Iris pigment epithelial cell (primary cell): Measurements from ENCODE around the gene BRI3BP.
"Not testable (repeated sequence)": the region's sequence is repeated elsewhere in the genome, so short reads cannot be mapped to it uniquely, and the experiment has no call there.

ENCODE experiments used
- DNase-seq: peaks from one replicate; pipeline ENCODE4 v3.0.0-alpha.2; 2011; ENCODE audit warnings: low read depth

BRI3BP gene

GRCh38 chr12:125065919-125066570 lies 72.6 kb downstream of the BRI3BP start:
- DNase-seq = no peak

DNA sequence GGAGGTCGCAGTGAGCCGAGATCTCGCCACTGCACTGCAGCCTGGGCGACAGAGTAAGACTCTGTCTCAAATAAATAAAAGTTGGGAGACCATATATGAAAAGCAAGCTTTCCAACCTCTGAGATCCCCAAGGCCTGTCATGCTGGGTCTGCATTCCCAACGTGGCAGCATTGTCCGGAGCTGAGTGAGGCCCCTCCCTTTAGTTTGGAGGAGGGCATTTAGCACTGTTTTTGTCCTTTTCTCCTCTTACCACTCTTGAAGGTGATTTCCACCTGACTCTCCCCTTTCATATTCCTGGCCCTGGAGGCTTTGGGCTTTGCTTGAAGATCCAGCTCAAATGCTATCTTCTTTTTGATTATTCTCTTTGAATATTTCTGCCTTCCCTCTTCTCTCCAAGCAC lies 74.9 kb downstream of the BRI3BP start:
- no peak for DNase-seq

DNA sequence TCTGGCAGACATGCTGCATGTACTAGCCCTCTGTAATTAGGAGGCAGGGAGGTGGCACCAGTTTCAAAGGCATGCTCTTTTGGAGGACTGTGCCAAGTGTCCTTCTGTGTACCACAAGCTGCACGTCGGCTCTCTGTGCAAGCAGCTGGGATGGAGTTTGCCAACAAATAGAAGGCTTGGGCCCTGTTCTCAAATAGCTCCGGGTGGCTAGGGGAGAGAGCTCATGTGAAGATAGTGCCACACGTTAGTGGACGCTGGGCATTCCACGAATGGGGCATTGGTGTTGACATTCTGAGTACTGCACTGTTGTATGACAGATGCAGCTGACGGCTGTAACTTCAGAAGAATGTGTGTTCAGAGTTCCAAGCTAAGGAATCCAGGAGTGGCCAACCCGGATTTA lies 76.2 kb downstream of the BRI3BP start:
- DNase-seq = no peak

DNA sequence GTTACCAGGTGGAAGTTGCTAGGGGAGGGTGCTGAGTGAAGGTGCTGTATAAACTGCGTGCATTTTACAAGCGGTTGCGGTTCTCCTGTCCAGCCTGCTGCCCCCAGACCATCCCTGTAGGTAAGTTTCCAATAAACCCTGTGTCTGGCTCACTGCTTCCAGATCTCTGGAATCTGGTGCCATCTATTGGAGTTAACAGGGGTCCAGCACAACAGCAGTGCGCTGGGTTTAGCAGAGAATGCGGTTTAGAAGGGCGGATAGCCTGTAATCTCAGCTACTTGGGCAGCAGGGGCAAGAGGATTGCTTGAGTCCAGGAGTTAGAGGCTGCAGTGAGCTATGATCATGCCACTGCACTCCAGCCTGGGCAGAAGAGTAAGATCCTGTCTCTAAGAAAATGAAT lies 76.7 kb downstream of the BRI3BP start:
- DNase-seq = no peak

DNA sequence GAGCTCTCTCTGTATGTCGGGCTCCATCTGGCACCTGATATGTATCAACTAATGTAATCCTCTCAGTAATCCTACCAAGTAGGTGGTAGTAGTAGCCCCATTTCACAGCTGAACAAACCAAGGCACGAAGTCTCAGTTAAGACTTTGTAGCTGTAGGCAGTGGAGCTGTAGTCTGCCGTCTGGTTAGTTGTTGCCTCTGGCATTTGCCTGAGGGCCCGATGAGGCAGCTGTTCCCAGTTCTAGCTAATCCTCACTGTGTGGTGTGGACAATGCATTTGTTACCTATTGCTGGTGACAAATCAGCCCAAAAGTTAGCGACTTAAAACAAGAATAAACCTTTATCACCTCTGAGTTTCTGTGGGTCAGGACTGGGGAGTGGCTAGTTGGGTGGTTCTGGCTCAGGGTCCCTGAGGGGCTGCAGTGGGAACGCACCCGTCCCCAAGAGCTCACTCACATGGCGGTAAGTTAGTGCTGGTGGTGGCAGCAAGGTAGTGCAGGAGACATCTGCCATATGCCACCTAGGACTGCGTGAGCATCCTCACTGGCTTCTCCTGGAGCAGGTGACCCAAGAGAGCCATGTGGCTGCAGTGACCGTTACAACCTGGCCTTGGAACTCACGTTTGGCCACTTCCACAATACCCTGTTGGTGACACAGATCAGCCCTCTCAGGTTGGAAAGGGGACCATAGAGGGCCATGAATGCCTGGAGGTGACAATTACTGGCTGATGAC lies 77.4 kb downstream of the BRI3BP start:
- no peak for DNase-seq

DNA sequence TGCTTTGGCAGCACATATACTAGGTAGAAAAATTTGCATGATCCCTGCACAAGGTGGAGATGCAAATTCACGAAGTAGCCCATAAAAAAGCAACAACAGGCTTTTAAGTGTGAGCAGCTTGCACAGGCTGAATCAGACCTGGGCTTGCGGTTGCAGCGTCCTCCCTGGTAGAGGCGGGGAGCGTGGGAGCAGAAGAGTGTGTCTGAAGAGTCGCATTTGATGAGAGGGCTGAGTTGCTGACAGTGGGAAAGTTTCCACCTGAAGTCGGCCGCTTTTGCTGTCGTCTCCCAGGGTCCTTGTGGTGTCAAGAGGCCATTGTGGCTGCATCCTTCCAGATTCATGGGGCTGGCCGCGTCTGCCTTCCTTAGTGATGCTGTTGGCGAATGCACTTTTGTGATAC lies 78.0 kb downstream of the BRI3BP start:
- no peak for DNase-seq

DNA sequence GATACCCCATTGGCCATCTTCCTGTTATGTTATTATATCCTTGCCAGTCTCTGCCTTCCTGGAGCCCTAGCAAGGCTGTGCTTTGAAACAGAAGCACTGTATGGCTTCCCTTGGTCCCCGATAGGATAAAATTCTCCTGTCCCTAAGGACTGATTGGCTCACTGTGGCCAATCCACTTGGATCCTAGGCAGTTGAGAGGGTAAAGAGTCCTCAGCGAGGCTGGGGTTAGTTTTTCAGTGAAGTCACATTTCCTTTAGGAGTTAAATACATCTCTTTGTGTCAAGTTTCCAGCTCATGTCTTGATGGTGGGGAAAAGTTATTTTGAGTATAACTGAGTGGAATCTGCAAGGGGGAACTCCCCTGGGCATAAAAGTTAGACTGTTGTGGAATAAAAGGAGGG lies 79.1 kb downstream of the BRI3BP start:
- no peak for DNase-seq

DNA sequence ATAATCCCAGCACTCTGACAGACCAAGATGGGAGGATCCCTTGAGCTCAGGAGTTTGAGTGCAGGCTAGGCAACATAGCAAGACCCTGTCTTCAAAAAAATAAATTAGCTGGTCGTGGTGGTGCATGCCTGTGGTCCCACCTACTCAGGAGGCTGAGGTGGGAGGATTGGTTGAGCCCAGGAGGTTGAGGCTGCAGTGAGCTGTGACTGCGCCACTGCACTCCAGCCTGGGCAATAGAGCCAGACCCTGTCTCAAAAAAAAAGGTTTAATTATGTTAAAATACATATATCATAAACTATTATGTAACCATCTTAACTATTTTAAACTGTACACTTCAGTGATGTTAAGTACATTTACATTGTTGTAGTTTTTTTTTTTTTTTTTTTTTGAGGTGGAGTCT lies 80.8 kb downstream of the BRI3BP start:
- not testable (repeated sequence) for DNase-seq

DNA sequence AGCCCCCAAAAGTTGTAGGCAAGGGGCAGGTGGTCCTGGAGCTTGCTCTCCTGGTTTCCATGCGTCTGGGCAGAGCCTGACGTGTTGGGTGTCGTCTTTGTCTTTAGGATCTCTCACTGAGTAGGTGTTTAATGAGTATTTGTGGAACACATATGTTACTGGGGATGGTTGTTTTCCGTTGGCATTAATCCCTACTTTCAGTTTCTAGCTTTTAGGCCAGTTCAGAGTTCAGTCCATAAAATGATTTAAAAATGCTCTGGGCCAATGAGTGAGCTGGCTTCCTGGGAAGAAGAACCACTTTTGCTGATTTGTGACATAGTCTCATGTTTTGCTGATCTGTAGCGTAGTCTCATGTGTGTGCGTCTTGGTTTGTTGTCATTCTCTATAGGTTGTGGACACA lies 82.7 kb downstream of the BRI3BP start:
- DNase-seq = no peak

- no peak for DNase-seq
Observed at GRCh38 chr12:125079084-125079483, 85.6 kb downstream of the BRI3BP start.

- peak; percentile 34 for DNase-seq
Observed at GRCh38 chr12:125079648-125080645, 86.5 kb downstream of the BRI3BP start.
